Upper lobe of right lung (tissue), 1 donor: Measurements from ENCODE around the gene IFNL1. TPM values are rescaled to one million over a fixed set of nuclear protein-coding genes. Genes with fewer than 3 reads are reported as not detected.

Experiments
- ATAC-seq: fragments of 200-7000 bp; cut with Tn5 transposase; one replicate; pipeline ENCODE4 v1.9.1; 2020; ENCODE audit warnings: mild to moderate bottlenecking, moderate library complexity
- DNase-seq: peaks from one replicate; pipeline ENCODE4 v3.0.0-alpha.2; 2020
- H3K27ac ChIP-seq: fragments of 200-600 bp; one replicate; pipeline ENCODE4 v1.8.0; 2022
- H3K27me3 ChIP-seq: fragments of 200-600 bp; one replicate; pipeline ENCODE4 v1.8.0; 2022; ENCODE audit warnings: mild to moderate bottlenecking
- H3K36me3 ChIP-seq: fragments of 200-600 bp; one replicate; pipeline ENCODE4 v1.8.0; 2022
- H3K4me1 ChIP-seq: fragments of 200-600 bp; one replicate; pipeline ENCODE4 v1.8.0; 2022
- H3K4me3 ChIP-seq: fragments of 200-600 bp; one replicate; pipeline ENCODE4 v1.8.0; 2022; ENCODE audit warnings: mild to moderate bottlenecking
- H3K9me3 ChIP-seq: fragments of 200-600 bp; one replicate; pipeline ENCODE4 v1.8.0; 2022
- CTCF ChIP-seq: fragments of 200-600 bp; IDR thresholded peaks from one replicate; pipeline ENCODE4 v1.8.0; 2022; ENCODE audit warnings: antibody characterized with exemption
- intact Hi-C: fragments of 100-400 bp; cut with DNase I; formaldehyde crosslinking; loops from one replicate; pipeline ENCODE4 v1.11.0; 2022
- total RNA-seq: library from RNA; stranded (reverse); fragmentation: NEBNext Ultra II Directional; extraction: Animal tissue kit (Norgen Biotek cat#: 25700); gene quantifications from one replicate; pipeline ENCODE4 v1.2.1, GENCODE V29; 2021
- donor health status: DM: no; HTN: yes; CAD: no; lungs with severe emphysema.

The IFNL1 gene
- total RNA-seq, 1 donor from 2014 or later: not detected

GRCh38 chr19:39321832-39322176 lies 25.6 kb downstream of the IFNL1 start:
- Histone ChIP-seq H3K27me3 (no peaks in the 10 kb centered on the region), H3K36me3 (no peaks in the 10 kb centered on the region), H3K4me1 (no peaks in the 10 kb centered on the region), H3K9me3 (no peaks in the 10 kb centered on the region), H3K27ac (no peak overlapping the region), H3K4me3 (no peak overlapping the region)
- TF ChIP-seq CTCF: no peak
- no peak for ATAC-seq
- DNase-seq: no peak
- intact Hi-C loops: loop anchor here (10.0 kb wide), 1 partner anchor 197 kb away; the partner anchor contains the start of gene PAK4

DNA sequence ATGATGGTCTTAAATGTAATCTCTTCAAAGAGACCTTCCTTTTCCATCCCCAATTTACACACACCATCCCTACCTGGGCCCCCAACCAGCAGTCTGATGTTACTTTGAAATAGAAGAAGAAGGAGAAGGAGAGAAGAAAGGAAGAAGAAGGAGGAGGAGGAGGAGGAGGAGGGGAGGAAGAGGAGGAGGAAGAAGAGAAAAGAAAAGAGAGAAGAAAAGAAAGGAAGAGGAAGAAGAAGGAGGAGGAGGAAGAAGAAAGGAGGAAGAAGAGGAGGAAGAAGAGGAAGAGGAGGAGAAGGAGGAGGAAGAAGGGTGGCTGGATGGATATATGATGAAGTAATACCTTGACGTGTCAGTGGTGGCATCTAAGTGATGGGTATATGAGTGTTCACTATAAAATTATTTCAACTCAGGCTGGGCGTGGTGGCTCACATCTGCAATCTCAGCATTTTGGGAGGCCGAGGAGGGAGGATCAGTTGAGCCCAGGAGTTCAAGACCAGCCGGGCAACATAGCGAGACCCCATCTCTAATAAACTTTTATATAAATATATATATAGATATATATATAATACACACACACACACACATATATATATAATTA lies 28.1 kb downstream of the IFNL1 start:
- intact Hi-C loops: loop anchor here (10.0 kb wide), 1 partner anchor 200 kb away; the partner anchor contains the start of gene PAK4
- Histone ChIP-seq H3K9me3 (no peaks in the 10 kb centered on the region), H3K4me1 (peaks cover 3% of the 10 kb centered on the region), H3K27ac (no peak overlapping the region), H3K4me3 (no peak overlapping the region), H3K27me3 (no peaks in the 10 kb centered on the region), H3K36me3 (peaks cover 9% of the 10 kb centered on the region)
- TF ChIP-seq CTCF: no peak
- no peak for DNase-seq
- ATAC-seq: no peak

- peaks cover 3% of the 10 kb centered on the region for H3K4me1 ChIP-seq
- H3K4me3 ChIP-seq: no peak overlapping the region
- H3K36me3 ChIP-seq: peaks cover 9% of the 10 kb centered on the region
- intact Hi-C loops: loop anchor here (10.0 kb wide), 1 partner anchor 201 kb away; the partner anchor contains the start of gene PAK4
- H3K27ac ChIP-seq: no peak overlapping the region
- ATAC-seq (no peak), DNase-seq (no peak)
- no peaks in the 10 kb centered on the region for H3K9me3 ChIP-seq
- TF ChIP-seq CTCF: no peak
- no peaks in the 10 kb centered on the region for H3K27me3 ChIP-seq
Measured at GRCh38 chr19:39325778-39326665, 29.8 kb downstream of the IFNL1 start.

GRCh38 chr19:39327363-39328045 lies 31.3 kb downstream of the IFNL1 start:
- Histone ChIP-seq H3K4me1 (peaks cover 3% of the 10 kb centered on the region), H3K27me3 (no peaks in the 10 kb centered on the region), H3K27ac (no peak overlapping the region), H3K9me3 (no peaks in the 10 kb centered on the region), H3K36me3 (peaks cover 9% of the 10 kb centered on the region), H3K4me3 (no peak overlapping the region)
- TF ChIP-seq CTCF: no peak
- intact Hi-C loops: loop anchor here (10.0 kb wide), 1 partner anchor 203 kb away; the partner anchor contains the start of gene PAK4
- ATAC-seq (no peak), DNase-seq (no peak)

DNA sequence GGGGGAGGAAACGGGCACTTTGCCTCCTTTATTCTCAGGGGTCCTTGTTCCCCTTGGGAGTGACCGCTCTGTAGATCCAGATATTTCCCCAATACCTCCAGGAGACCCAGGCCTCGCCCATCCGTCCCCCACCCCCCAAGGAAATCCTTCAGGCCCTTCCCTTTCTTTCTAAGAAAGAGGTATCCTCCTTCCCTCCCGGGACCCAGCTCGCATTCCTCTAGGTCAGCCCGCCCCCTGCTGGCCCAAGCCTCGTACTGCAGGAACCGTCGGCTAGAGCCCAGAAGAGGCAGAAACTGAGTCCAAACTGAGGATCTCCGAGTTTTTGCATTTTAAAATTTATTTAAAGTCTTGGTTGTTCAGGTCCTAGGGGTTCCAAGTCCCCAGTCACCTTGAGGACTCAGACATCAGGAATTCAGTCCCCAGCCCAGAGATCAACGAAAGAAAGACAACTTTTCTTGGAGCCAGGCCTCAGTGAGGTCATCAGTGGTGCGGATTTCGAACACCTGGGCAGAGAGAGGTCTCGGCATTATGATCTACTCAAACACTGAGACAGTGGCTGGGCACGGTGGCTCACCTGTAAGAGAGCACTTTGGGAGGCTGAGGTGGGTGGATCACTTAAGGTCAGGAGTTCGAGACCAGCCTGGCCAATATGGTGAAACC lies 32.0 kb downstream of the IFNL1 start:
- TF ChIP-seq CTCF: peak; percentile 94
- Histone ChIP-seq H3K27ac (no peak overlapping the region), H3K4me3 (no peak overlapping the region), H3K9me3 (no peaks in the 10 kb centered on the region), H3K4me1 (peaks cover 4% of the 10 kb centered on the region), H3K36me3 (peaks cover 9% of the 10 kb centered on the region), H3K27me3 (no peaks in the 10 kb centered on the region)
- DNase-seq: peak; percentile 91
- intact Hi-C loops: loop anchor here (10.0 kb wide), 1 partner anchor 203 kb away; the partner anchor contains the start of gene PAK4
- peak; percentile 95 for ATAC-seq
